Ascending aorta (tissue), 2 donors: ENCODE results near the gene DBP. TPM values are rescaled to one million over a fixed set of nuclear protein-coding genes. Genes with fewer than 3 reads are reported as not detected.

Experiments
- DNase-seq, 2 donors: peaks; one replicate each; pipeline ENCODE4 v3.0.0-alpha.2; 2019; ENCODE audit warnings: low spot score in 2 of 2
- H3K27ac ChIP-seq, 2 donors: fragments of 200-600 bp; sonication (generic); one replicate each; pipeline ENCODE4 v1.5.1; 2016 to 2017; ENCODE audit warnings: mild to moderate bottlenecking in 1 of 2
- H3K27me3 ChIP-seq: fragments of 200-600 bp; sonication (generic); one replicate; pipeline ENCODE4 v1.5.1; 2017
- H3K36me3 ChIP-seq, 2 donors: fragments of 200-600 bp; sonication (generic); one replicate each; pipeline ENCODE4 v1.5.1; 2016
- H3K4me1 ChIP-seq, 2 donors: fragments of 200-600 bp; sonication (generic); one replicate each; pipeline ENCODE4 v1.5.1; 2016 to 2017; ENCODE audit warnings: mild to moderate bottlenecking in 1 of 2
- H3K4me3 ChIP-seq, 2 donors: fragments of 200-600 bp; sonication (generic); one replicate each; pipeline ENCODE4 v1.5.1; 2016 to 2017; ENCODE audit warnings: mild to moderate bottlenecking in 1 of 2
- H3K9me3 ChIP-seq, 2 donors: fragments of 200-600 bp; sonication (generic); one replicate each; pipeline ENCODE4 v1.5.1; 2016
- intact Hi-C: fragments of 100-400 bp; cut with DNase I; formaldehyde crosslinking; loops from one replicate; pipeline ENCODE4 v1.15.1; 2023
- total RNA-seq: library from RNA; depleted of rRNA; stranded (reverse); fragments of >200 nt; gene quantifications from one replicate; pipeline ENCODE4 v1.1.0, GENCODE V29; 2016
- TF ChIP-seq, protein P1 (sequence below), 3 experiments: fragments of 200-600 bp in 2 of 3; fragments of 450-650 bp in 1 of 3; sonication (generic) in 2 of 3; IDR thresholded peaks; one replicate each; pipeline ENCODE4 v1.5.1; 2016 to 2019; ENCODE audit warnings: antibody characterized with exemption in 3 of 3, mild to moderate bottlenecking in 1 of 3, moderate library complexity in 1 of 3

Gene DBP
- total RNA-seq, 1 donor from 2014 or later: 0.21 TPM

DNA sequence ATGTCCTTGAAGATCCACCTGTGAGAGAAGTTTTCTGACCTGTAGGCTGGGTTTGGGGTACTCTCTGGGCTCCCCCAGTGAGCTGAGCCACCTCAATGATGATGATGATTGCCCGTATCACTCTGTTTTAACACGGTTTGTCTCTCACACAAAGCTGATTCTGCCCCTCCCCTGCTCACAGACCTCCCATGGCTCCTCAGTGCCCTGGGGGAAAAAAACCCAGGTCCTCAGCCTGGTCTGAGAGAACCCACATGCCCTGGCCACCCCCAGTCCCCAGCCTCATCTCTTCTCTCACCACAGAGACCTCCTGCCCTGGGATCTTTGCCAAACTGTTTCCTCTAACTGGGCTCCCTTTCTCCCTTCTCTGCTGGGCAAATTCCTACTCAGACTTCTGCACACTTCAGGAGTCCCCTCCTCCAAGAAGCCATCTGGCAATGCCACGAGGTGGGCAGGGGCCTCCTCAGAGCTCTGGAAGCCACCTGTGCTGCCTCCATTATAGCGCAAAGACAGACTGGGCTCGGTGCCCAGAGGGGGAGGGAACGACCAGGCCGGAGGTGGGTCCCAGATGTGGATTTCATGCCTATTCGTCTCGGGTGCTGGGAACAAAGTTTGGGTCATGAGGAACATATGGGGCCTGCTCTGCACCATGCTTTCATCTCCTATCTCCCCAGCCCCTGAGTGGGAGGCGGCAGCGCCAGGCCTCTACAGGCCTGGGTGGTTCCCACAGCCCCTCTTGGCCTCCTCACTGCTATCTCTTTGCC, 17.3 kb upstream of the DBP start:
- Histone ChIP-seq H3K9me3 (no peaks in the 10 kb centered on the region), H3K27me3 (no peaks in the 10 kb centered on the region), H3K4me1 (no peaks in the 10 kb centered on the region), H3K4me3 (no peak overlapping the region), H3K36me3 (no peaks in the 10 kb centered on the region), H3K27ac (no peak overlapping the region)
- TF ChIP-seq, protein P1, sequence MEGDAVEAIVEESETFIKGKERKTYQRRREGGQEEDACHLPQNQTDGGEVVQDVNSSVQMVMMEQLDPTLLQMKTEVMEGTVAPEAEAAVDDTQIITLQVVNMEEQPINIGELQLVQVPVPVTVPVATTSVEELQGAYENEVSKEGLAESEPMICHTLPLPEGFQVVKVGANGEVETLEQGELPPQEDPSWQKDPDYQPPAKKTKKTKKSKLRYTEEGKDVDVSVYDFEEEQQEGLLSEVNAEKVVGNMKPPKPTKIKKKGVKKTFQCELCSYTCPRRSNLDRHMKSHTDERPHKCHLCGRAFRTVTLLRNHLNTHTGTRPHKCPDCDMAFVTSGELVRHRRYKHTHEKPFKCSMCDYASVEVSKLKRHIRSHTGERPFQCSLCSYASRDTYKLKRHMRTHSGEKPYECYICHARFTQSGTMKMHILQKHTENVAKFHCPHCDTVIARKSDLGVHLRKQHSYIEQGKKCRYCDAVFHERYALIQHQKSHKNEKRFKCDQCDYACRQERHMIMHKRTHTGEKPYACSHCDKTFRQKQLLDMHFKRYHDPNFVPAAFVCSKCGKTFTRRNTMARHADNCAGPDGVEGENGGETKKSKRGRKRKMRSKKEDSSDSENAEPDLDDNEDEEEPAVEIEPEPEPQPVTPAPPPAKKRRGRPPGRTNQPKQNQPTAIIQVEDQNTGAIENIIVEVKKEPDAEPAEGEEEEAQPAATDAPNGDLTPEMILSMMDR (IDR thresholded peaks at IDR 0.05): no peak
- intact Hi-C loops: no loop called here
- no peak for DNase-seq

DNA sequence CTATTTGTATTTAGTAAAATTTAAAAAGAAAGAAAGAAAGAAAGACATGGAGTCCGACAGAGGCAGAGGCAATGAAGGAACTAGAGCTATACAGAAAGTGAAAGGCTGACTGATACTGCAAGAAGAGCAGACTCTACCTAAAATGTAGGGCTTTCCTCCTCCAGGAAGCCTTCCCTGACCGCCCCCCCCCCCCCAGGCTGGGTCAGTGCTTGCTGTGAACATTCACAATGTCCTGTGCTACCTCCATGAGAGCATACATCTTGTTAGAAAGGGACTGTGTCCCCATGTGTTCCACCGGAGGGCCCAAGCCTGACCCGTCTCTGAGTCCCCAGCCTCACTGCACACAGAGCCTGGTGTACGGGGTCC, 14.5 kb upstream of the DBP start:
- Histone ChIP-seq H3K36me3 (no peaks in the 10 kb centered on the region), H3K27ac (no peak overlapping the region), H3K27me3 (no peaks in the 10 kb centered on the region), H3K4me1 (no peaks in the 10 kb centered on the region), H3K9me3 (no peaks in the 10 kb centered on the region), H3K4me3 (no peak overlapping the region)
- TF ChIP-seq, protein P1 (IDR thresholded peaks at IDR 0.05): no peak
- no peak for DNase-seq
- intact Hi-C loops: no loop called here

DNA sequence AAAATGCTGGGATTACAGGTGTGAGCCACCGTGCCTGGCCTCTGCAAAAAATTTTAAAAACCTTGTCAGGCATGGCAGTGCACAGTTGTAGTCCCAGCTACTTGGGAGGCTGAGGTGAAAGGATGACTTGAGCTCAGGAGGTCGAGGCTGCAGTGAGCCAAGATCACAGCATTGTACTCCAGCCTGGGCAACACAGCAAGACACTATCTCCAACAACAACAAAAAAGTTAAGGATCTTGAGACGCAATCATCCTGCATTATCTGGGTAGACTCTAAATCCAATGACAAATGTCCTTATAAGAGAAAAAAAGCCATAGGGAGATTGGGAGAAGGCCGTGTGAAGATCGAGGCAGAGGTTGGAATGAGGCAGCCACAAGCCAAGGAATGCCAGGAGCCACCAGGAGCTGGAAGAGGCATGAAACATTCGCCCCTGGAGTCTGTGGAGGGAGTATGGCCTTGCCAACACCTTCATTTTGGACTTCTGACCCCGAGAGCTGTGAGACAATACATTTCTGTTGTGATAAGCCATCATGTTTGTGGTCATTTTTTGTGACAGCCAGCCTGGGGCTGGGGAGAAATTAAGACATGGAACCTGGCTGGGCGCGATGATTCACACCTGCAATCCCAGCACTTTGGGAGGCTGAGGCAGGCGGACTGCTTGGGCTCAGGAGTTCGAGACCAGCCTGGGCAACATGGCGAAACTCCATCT, 13.9 kb upstream of the DBP start:
- H3K27me3 ChIP-seq: no peaks in the 10 kb centered on the region
- TF ChIP-seq, protein P1 (IDR thresholded peaks at IDR 0.05): no peak
- H3K9me3 ChIP-seq: no peaks in the 10 kb centered on the region
- peaks cover 0 to 4% of the 10 kb centered on the region in 2 donors for H3K4me1 ChIP-seq
- no peak for DNase-seq
- intact Hi-C loops: no loop called here
- no peak overlapping the region for H3K27ac ChIP-seq
- H3K4me3 ChIP-seq: no peak overlapping the region
- H3K36me3 ChIP-seq: no peaks in the 10 kb centered on the region

DNA sequence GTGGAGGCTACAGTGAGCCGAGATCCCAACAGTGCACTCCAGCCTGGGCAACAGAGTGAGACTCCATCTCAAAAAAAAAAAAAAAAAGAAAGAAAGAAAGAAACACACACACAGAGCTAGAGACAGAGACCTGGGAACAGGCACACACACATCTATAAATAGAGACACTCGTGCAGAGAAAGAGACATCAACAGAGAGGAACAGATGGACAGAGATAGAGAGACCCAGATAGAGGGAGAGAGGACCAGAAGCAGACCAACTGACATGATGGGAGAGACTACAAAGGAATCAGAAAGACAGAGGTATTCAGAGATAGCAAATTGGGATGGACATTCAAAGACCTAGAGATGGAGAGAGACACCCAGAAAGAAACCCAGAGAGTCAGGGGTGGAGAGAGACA, 11.0 kb upstream of the DBP start:
- Histone ChIP-seq H3K27me3 (no peaks in the 10 kb centered on the region), H3K4me1 (peaks cover 0 to 21% of the 10 kb centered on the region in 2 donors), H3K27ac (no peak overlapping the region), H3K4me3 (no peak overlapping the region), H3K36me3 (no peaks in the 10 kb centered on the region), H3K9me3 (no peaks in the 10 kb centered on the region)
- no peak for DNase-seq
- intact Hi-C loops: loop anchor here (5.0 to 10.0 kb wide), 2 partner anchors 89 to 137 kb away; no protein-coding TSS in a partner anchor
- TF ChIP-seq, protein P1 (IDR thresholded peaks at IDR 0.05): no peak

DNA sequence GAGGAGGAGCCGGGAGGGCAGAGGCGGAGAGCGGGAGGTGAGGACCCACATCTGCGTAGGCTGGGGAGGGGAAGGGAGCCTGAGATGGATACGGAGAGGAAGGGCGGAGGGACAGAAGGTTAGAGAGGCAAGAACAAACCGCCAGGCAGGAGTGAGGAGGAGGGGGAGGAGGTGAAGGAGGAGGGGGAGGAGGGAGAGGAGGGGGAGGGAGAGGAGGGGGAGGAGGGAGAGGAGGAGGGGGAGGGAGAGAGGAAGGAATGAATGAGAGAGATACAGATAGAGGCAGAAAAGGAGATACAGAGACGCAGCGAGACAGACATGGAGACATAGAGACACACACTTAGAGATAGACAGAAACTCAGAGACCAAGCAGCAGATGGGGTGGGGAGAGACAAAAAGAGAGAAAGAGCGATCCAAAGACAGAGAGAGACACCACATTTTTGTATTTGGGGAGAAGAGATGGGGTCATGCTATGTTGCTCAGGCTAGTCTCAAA, 9.6 kb upstream of the DBP start:
- no peaks in the 10 kb centered on the region for H3K27me3 ChIP-seq
- intact Hi-C loops: loop anchor here (1.0 to 10.0 kb wide), 5 partner anchors 29 to 190 kb away; partner anchors contain the start of gene HSD17B14
- TF ChIP-seq, protein P1 (IDR thresholded peaks at IDR 0.05): no peak
- peak overlapping the region; percentile 82 to 95 for H3K27ac ChIP-seq
- H3K36me3 ChIP-seq: no peaks in the 10 kb centered on the region
- DNase-seq: no peak
- H3K4me3 ChIP-seq: peak overlapping the region; percentile 55 to 76
- peaks cover 0 to 21% of the 10 kb centered on the region in 2 donors for H3K4me1 ChIP-seq
- no peaks in the 10 kb centered on the region for H3K9me3 ChIP-seq
